EL (cell line): Measurements from ENCODE around the gene IGFBP1.
"Not testable (repeated sequence)": the region's sequence is repeated elsewhere in the genome, so short reads cannot be mapped to it uniquely, and the experiment has no call there.

Experiments
- DNase-seq: peaks from one replicate; pipeline ENCODE4 v3.0.0-alpha.2; 2016

The IGFBP1 gene

GRCh38 chr7:45888185-45888992 is at the start of gene IGFBP1:
Gene IGFBP1, plus strand, starts transcription at chr7:45888488. Its CDS starts 165 bp downstream, at chr7:45888653.
- peak; percentile 25 for DNase-seq

- not testable (repeated sequence) for DNase-seq
Measured at GRCh38 chr7:45838852-45839251, 49.4 kb upstream of the IGFBP1 start.

- not testable (repeated sequence) for DNase-seq
Measured at GRCh38 chr7:45841926-45842717, 46.2 kb upstream of the IGFBP1 start.

GRCh38 chr7:45846536-45846935 is 41.8 kb upstream of the IGFBP1 start:
- not testable (repeated sequence) for DNase-seq

GRCh38 chr7:45848734-45849133 is 39.6 kb upstream of the IGFBP1 start:
- DNase-seq: not testable (repeated sequence)

- DNase-seq: not testable (repeated sequence)
Measured at GRCh38 chr7:45852984-45853383, 35.3 kb upstream of the IGFBP1 start.

- DNase-seq: not testable (repeated sequence)
Measured at GRCh38 chr7:45853491-45853890, 34.8 kb upstream of the IGFBP1 start.

GRCh38 chr7:45855680-45856079 is 32.6 kb upstream of the IGFBP1 start:
- not testable (repeated sequence) for DNase-seq

GRCh38 chr7:45856888-45857287 is 31.4 kb upstream of the IGFBP1 start:
- DNase-seq: not testable (repeated sequence)

GRCh38 chr7:45863715-45864114 is 24.6 kb upstream of the IGFBP1 start:
- DNase-seq: no peak

- peak; percentile 8 for DNase-seq
Measured at GRCh38 chr7:45865594-45866410, 22.5 kb upstream of the IGFBP1 start.

GRCh38 chr7:45867471-45867870 is 20.8 kb upstream of the IGFBP1 start:
- no peak for DNase-seq

- DNase-seq: peak; percentile 11
Measured at GRCh38 chr7:45869426-45869825, 18.9 kb upstream of the IGFBP1 start.

- peak; percentile 17 for DNase-seq
Measured at GRCh38 chr7:45872116-45873034, 15.9 kb upstream of the IGFBP1 start.

- no peak for DNase-seq
Measured at GRCh38 chr7:45873035-45873354, 15.3 kb upstream of the IGFBP1 start, which contains the start of gene CCDC201. Gene CCDC201, minus strand, starts transcription at chr7:45873082. Its CDS starts 75 bp downstream, at chr7:45873007.

- DNase-seq: no peak
Measured at GRCh38 chr7:45873355-45873754, 14.9 kb upstream of the IGFBP1 start.

- peak; percentile 88 for DNase-seq
Measured at GRCh38 chr7:45874408-45875131, 13.7 kb upstream of the IGFBP1 start.

GRCh38 chr7:45876519-45876918 is 11.8 kb upstream of the IGFBP1 start:
- no peak for DNase-seq

- no peak for DNase-seq
Measured at GRCh38 chr7:45878457-45879144, 9.7 kb upstream of the IGFBP1 start.

- DNase-seq: no peak
Measured at GRCh38 chr7:45880433-45880860, 7.8 kb upstream of the IGFBP1 start.
